Ishikawa (cell line): ENCODE data around the gene PPP1R9B.

ENCODE experiments used
- CEBPB ChIP-seq: IDR thresholded peaks from 2 replicates; pipeline ENCODE4 v1.6.1; 2012
- CREB1 ChIP-seq: IDR thresholded peaks from 2 replicates; pipeline ENCODE4 v1.6.1; 2012; ENCODE audit warnings: low read depth
- EGR1 ChIP-seq: IDR thresholded peaks from 2 replicates; pipeline ENCODE4 v1.6.1; 2012
- EP300 ChIP-seq: IDR thresholded peaks from 2 replicates; pipeline ENCODE4 v1.6.1; 2012; ENCODE audit warnings: borderline replicate concordance
- FOXM1 ChIP-seq: IDR thresholded peaks from 2 replicates; pipeline ENCODE4 v1.6.1; 2012; ENCODE audit warnings: low read depth, borderline replicate concordance
- MAX ChIP-seq: IDR thresholded peaks from 2 replicates; pipeline ENCODE4 v1.6.1; 2012
- NFIC ChIP-seq: IDR thresholded peaks from 2 replicates; pipeline ENCODE4 v1.6.1; 2012
- RAD21 ChIP-seq: IDR thresholded peaks from 2 replicates; pipeline ENCODE4 v1.6.1; 2012; ENCODE audit warnings: low read depth
- REST ChIP-seq: IDR thresholded peaks from 2 replicates; pipeline ENCODE4 v1.6.1; 2012; ENCODE audit warnings: low read depth, mild to moderate bottlenecking
- TAF1 ChIP-seq: IDR thresholded peaks from 2 replicates; pipeline ENCODE4 v1.6.1; 2012; ENCODE audit warnings: low read depth, mild to moderate bottlenecking
- TCF12 ChIP-seq: IDR thresholded peaks from 2 replicates; pipeline ENCODE4 v1.6.1; 2012; ENCODE audit warnings: low read depth
- TEAD4 ChIP-seq: IDR thresholded peaks from 2 replicates; pipeline ENCODE4 v1.6.1; 2012
- USF1 ChIP-seq: IDR thresholded peaks from 2 replicates; pipeline ENCODE4 v1.6.1; 2012
- YY1 ChIP-seq: IDR thresholded peaks from 2 replicates; pipeline ENCODE4 v1.6.1; 2012; ENCODE audit warnings: low read depth
- ZBTB7A ChIP-seq: IDR thresholded peaks from 2 replicates; pipeline ENCODE4 v1.6.1; 2012; ENCODE audit warnings: low read depth

PPP1R9B gene

GRCh38 chr17:50154604-50155003, 4.1 kb upstream of the PPP1R9B start:
- TF ChIP-seq TCF12: no peak
- TF ChIP-seq ZBTB7A: no peak
- TF ChIP-seq CEBPB: no peak
- no peak for TF ChIP-seq TEAD4
- no peak for TF ChIP-seq NFIC

- TF ChIP-seq YY1 (no peak), TCF12 (no peak)
Observed at GRCh38 chr17:50153650-50154575, 3.4 kb upstream of the PPP1R9B start.

GRCh38 chr17:50152736-50153135, 2.3 kb upstream of the PPP1R9B start:
- no peak for TF ChIP-seq EGR1
- TF ChIP-seq FOXM1: no peak
- no peak for TF ChIP-seq CREB1
- TF ChIP-seq REST: no peak
- TF ChIP-seq TCF12: no peak
- TF ChIP-seq YY1: no peak
- no peak for TF ChIP-seq MAX
- TF ChIP-seq USF1: no peak
- no peak for TF ChIP-seq EP300
- no peak for TF ChIP-seq TAF1
- no peak for TF ChIP-seq RAD21
- TF ChIP-seq TEAD4: no peak
- no peak for TF ChIP-seq NFIC
- no peak for TF ChIP-seq CEBPB
- no peak for TF ChIP-seq ZBTB7A

- TF ChIP-seq TEAD4: no peak; the same call in 1 of the 2 replicates
- TF ChIP-seq MAX: peak; percentile 47
- TF ChIP-seq TAF1: peak; percentile 56
- TF ChIP-seq REST: no peak
- TF ChIP-seq CREB1: no peak
- TF ChIP-seq TCF12: 0 out of 2 replicates have a peak, but pooled peaks have one; percentile 51
- no peak for TF ChIP-seq USF1
- TF ChIP-seq FOXM1: no peak
- no peak for TF ChIP-seq YY1
- TF ChIP-seq NFIC: no peak
- no peak for TF ChIP-seq RAD21
- TF ChIP-seq EP300: peak; percentile 54; the same call in 1 of the 2 replicates
- no peak for TF ChIP-seq CEBPB
- no peak for TF ChIP-seq EGR1
- peak; percentile 74; the same call in 1 of the 2 replicates for TF ChIP-seq ZBTB7A
Observed at GRCh38 chr17:50151937-50152547, 1.6 kb upstream of the PPP1R9B start.

GRCh38 chr17:50151041-50151936, 812 bp upstream of the PPP1R9B start:
- TF ChIP-seq TAF1 (peak; percentile 69; the same call in 1 of the 2 replicates), EP300 (no peak), TCF12 (0 out of 2 replicates have a peak, but pooled peaks have one; percentile 1), MAX (no peak; the same call in 1 of the 2 replicates), TEAD4 (0 out of 2 replicates have a peak, but pooled peaks have one; percentile 12), NFIC (no peak), RAD21 (no peak), FOXM1 (no peak), REST (no peak), ZBTB7A (no peak), USF1 (no peak), CREB1 (no peak), EGR1 (no peak), YY1 (no peak), CEBPB (no peak)
